HPDE6-E6E7 (cell line): ENCODE data around the gene UNC13B.
"Not testable (repeated sequence)": the region's sequence is repeated elsewhere in the genome, so short reads cannot be mapped to it uniquely, and the experiment has no call there.

Source experiments
- DNase-seq: peaks from one replicate; pipeline ENCODE4 v3.0.0; 2011; ENCODE audit warnings: missing footprints; ENCODE audit errors: extremely low spot score

Gene UNC13B

GRCh38 chr9:35163413-35163812, 1.6 kb downstream of the UNC13B start:
- DNase-seq = no peak

DNA sequence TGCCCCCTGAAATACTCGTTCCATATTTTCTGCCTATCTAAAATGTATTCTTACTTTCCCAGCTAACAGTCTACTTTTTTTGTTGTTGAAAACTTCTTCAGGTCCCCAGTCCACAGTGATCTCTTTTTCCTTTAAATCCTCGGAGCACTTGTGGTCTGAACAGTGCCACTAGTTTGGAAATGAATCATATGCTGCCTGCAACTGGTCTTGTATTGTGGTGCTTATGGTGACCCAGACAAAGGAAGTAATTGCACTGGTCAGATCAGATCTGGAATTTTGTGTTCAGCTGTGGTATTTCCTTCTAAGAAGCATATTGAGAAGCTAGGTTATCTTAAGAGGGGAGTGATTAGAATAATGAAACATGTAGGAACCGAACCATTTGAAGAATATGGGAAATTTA, 2.9 kb downstream of the UNC13B start:
- DNase-seq = no peak

- DNase-seq = not testable (repeated sequence)
Observed at GRCh38 chr9:35167429-35167828, 5.6 kb downstream of the UNC13B start.

GRCh38 chr9:35168963-35169362, 7.2 kb downstream of the UNC13B start:
- no peak for DNase-seq

GRCh38 chr9:35172878-35173277, 11.1 kb downstream of the UNC13B start:
- DNase-seq = no peak

DNA sequence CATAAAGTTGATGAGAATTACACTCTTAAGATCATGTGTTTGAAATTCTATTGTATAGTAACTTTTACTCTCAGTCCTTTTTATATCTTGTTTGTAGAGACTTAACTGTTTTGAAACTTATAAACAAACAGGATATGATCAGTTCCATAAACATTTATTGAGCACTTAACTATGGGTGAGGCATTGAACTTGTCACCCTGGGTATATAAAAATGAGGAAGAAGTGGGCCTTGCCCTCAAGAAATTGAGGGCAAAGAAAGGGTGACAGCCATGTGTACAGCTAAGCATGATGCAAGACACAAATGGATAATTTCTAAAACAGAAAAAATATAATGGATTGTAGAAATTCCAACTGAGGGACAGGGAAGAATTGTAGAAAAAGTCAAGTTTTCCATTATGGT, 15.7 kb downstream of the UNC13B start:
- no peak for DNase-seq

- no peak for DNase-seq
Observed at GRCh38 chr9:35179347-35180280, 17.8 kb downstream of the UNC13B start.

- no peak for DNase-seq
Observed at GRCh38 chr9:35180801-35181200, 19.0 kb downstream of the UNC13B start.

- not testable (repeated sequence) for DNase-seq
Observed at GRCh38 chr9:35182401-35182800, 20.6 kb downstream of the UNC13B start.

- not testable (repeated sequence) for DNase-seq
Observed at GRCh38 chr9:35182996-35183754, 21.4 kb downstream of the UNC13B start.

DNA sequence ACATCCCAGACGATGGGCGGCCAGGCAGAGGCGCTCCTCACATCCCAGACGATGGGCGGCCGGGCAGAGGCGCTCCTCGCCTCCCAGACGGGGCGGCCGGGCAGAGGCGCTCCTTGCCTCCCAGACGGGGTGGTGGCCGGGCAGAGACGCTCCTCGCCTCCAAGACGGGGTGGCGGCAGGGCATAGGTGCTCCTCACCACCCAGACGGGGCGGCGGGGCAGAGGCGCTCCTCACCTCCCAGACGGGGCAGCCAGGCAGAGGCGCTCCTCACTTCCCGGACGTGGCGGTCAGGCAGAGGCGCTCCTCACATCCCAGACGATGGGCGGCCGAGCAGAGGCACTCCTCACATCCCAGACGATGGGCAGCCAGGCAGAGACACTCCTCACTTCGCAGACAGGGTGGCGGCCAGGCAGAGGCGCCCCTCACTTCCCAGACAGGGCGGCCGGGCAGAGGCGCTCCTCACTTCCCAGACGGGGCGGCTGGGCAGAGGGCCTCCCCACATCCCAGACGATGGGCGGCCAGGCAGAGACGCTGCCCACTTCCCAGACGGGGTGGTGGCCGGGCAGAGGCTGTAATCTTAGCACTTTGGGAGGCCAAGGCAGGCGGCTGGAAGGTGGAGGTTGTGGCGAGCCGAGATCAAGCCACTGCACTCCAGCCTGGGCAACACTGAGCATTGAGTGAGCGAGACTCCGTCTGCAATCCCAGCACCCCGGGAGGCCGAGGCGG, 22.1 kb downstream of the UNC13B start:
- not testable (repeated sequence) for DNase-seq

GRCh38 chr9:35186524-35186923, 24.7 kb downstream of the UNC13B start:
- DNase-seq = no peak

GRCh38 chr9:35190203-35190602, 28.4 kb downstream of the UNC13B start:
- DNase-seq = no peak

GRCh38 chr9:35191105-35191504, 29.3 kb downstream of the UNC13B start:
- DNase-seq = no peak

- DNase-seq = no peak
Observed at GRCh38 chr9:35193762-35194161, 32.0 kb downstream of the UNC13B start.

DNA sequence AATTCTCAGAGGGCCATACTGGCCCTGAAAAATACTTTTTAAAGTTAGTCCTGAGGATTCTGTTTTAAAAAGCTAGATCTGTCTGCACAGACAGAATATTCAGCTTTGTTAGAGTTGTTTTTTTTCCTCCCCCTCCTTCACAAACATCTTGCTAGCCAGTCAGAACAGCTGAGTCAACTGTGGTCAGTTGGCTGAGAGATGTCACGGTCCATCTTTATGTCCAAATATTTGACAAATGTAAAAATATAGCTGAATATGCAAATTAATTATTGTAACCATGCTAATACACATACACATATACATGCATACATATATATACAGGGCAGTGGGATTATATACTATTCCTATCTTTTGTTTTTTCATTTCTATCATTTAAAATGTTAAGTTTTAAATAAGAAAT, 33.9 kb downstream of the UNC13B start:
- no peak for DNase-seq

DNA sequence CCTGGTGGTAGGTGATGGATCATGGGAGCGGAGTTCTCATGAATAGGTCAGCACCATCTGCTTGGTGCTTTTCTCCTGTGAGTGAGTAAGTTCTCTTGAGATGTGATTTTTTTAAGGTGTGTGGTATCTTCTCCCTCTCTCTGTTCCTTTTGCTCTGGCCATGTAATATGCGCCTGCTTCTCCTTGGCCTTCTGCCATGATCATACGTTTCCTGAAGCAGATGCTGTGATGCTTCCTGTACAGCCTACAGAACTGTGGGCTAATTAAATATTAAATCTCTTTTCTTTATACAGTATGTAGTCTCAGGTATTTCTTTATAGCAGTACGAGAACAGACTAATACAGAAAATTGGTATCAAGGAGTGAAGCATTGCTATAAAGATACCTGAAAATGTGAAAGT, 36.4 kb downstream of the UNC13B start:
- no peak for DNase-seq

DNA sequence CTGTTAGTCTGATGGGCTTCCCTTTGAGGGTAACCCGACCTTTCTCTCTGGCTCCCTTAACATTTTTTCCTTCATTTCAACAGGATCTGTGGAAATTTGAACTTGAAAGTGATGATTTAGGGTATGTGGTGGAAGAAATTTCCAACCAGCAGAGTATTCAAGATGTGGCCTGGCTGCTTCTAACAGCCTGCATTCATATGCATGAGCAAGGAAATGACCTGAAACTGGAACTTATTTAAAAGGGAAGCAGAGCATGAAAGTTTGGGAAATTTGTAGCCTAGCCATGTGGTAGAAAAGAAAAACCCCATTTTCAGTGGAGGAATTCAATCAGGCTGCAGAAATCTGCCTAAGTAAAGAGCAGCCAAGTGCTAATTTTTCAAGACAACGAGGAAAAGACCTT, 41.7 kb downstream of the UNC13B start:
- DNase-seq = no peak

- no peak for DNase-seq
Observed at GRCh38 chr9:35205340-35205739, 43.5 kb downstream of the UNC13B start.

DNA sequence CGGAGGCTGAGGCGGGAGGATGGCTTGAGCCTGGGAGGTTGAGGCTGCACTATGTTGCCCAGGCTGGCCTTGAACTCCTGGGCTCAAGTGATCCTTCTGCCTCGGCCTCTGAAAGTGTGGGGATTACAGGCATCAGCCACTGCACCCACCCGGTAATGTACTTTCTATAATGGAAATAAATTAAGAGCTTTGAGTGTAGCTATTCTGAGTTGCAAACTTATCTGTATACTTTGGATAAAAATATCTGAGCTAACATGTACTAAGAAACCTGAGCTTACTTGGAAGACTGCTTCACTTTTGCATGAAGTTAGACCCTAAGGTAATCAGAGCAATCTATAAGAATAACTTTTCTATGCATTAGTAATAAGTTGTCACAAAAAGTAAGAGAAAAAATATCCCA, 50.0 kb downstream of the UNC13B start:
- DNase-seq = no peak

GRCh38 chr9:35220659-35221338, 59.0 kb downstream of the UNC13B start:
- no peak for DNase-seq

DNA sequence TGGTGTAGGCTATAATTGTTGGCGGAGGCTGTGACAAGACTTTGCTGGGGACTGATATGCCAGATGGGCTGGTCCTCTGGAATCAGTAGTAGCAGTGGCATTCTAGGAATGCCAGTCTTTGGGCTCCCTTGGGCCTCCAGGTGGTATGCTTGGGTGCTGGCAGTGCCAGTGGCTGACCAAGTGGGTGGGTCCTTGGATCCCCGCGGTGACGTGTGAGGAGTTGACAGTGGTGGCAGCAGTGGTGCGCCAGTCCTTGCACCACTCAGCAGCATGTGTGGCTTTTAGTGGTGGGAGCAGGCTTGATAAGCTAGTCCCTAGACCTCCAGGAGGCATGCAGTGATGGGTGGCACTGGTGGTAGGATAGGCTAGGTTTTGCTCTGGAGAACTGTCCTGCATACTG, 63.9 kb downstream of the UNC13B start:
- DNase-seq = no peak
